ENCODE results near the gene CLDN34. TPM values are rescaled to one million over a fixed set of nuclear protein-coding genes. Genes with fewer than 3 reads are reported as not detected.

Gene CLDN34
- total RNA-seq, 1 experiment from 2014 or later: not detected

DNA sequence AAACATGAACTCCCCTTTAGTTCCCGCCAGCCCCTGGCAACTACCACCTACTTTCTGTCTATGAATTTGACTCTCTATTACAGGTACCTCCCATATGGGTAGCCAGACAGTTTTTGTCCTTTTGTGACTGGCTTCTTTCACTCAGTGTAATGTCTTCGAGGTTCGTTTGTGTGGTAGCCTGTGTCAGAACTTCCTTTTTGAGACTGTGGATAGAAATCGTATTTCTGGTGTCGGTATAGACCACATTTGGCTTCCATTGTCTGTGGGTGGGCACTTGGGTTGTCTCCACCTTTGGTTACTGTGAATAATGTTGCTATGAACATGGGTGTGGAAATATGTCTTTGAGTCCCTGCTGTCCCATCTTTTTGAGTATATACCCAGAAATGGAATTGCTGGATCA is 5.4 kb upstream of the CLDN34 start:
- Mint-ChIP-seq H3K27me3 (ENCODE audit: insufficient read depth, unreplicated experiment) (peaks cover 39% of the 10 kb centered on the region), H3K36me3 (ENCODE audit: insufficient read depth, unreplicated experiment) (no peaks in the 10 kb centered on the region), H3K4me3 (ENCODE audit: unreplicated experiment) (no peak overlapping the region), H3K9me3 (ENCODE audit: unreplicated experiment) (peaks cover 7% of the 10 kb centered on the region), H3K4me1 (ENCODE audit: insufficient read depth, unreplicated experiment) (no peaks in the 10 kb centered on the region), H3K27ac (ENCODE audit: low read depth, unreplicated experiment) (no peak overlapping the region)
- no peak for DNase-seq (ENCODE audit: unreplicated experiment)
- TF ChIP-seq, protein P1, sequence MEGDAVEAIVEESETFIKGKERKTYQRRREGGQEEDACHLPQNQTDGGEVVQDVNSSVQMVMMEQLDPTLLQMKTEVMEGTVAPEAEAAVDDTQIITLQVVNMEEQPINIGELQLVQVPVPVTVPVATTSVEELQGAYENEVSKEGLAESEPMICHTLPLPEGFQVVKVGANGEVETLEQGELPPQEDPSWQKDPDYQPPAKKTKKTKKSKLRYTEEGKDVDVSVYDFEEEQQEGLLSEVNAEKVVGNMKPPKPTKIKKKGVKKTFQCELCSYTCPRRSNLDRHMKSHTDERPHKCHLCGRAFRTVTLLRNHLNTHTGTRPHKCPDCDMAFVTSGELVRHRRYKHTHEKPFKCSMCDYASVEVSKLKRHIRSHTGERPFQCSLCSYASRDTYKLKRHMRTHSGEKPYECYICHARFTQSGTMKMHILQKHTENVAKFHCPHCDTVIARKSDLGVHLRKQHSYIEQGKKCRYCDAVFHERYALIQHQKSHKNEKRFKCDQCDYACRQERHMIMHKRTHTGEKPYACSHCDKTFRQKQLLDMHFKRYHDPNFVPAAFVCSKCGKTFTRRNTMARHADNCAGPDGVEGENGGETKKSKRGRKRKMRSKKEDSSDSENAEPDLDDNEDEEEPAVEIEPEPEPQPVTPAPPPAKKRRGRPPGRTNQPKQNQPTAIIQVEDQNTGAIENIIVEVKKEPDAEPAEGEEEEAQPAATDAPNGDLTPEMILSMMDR (IDR thresholded peaks at IDR 0.05; ENCODE audit: unreplicated experiment): no peak
- intact Hi-C loops (cut with micrococcal nuclease): no loop called here
- ChIA-PET CTCF (no interaction called here), POLR2A (no interaction called here)
- BruUV-seq (replicated peaks): no TSS peak

DNA sequence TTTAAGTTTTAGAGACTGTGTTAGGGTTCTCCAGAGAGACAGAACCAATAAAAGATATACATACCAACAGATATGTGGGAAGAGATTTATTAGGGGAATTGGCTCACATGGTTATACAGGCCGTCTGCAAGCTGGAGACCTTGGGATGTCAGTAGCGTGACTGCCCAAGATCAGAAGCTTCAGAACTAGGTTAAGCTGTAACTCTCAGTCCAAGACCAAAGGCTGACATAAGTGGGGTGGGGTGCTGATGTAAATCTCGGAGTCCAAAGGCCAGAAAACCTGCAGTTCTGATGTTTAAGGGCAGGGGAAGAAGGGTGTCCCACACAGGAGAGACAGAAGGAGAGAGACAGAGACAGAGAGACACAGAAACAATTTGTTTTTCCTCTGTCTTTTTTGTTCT is 10.5 kb downstream of the CLDN34 start:
- ChIA-PET CTCF (interaction anchor here (0.9 kb wide), 1 partner anchor 10 kb away, joined by 3 read pairs; no protein-coding TSS in a partner anchor), POLR2A (no interaction called here)
- H3K9me3 Mint-ChIP-seq (ENCODE audit: unreplicated experiment): no peaks in the 10 kb centered on the region
- H3K4me1 Mint-ChIP-seq (ENCODE audit: insufficient read depth, unreplicated experiment): no peaks in the 10 kb centered on the region
- no peaks in the 10 kb centered on the region for H3K36me3 Mint-ChIP-seq (ENCODE audit: insufficient read depth, unreplicated experiment)
- BruUV-seq (replicated peaks): no TSS peak
- no peak overlapping the region for H3K4me3 Mint-ChIP-seq (ENCODE audit: unreplicated experiment)
- H3K27ac Mint-ChIP-seq (ENCODE audit: low read depth, unreplicated experiment): no peak overlapping the region
- intact Hi-C loops (cut with micrococcal nuclease): no loop called here
- TF ChIP-seq, protein P1 (IDR thresholded peaks at IDR 0.05; ENCODE audit: unreplicated experiment): no peak
- H3K27me3 Mint-ChIP-seq (ENCODE audit: insufficient read depth, unreplicated experiment): no peaks in the 10 kb centered on the region
- DNase-seq (ENCODE audit: unreplicated experiment): no peak

DNA sequence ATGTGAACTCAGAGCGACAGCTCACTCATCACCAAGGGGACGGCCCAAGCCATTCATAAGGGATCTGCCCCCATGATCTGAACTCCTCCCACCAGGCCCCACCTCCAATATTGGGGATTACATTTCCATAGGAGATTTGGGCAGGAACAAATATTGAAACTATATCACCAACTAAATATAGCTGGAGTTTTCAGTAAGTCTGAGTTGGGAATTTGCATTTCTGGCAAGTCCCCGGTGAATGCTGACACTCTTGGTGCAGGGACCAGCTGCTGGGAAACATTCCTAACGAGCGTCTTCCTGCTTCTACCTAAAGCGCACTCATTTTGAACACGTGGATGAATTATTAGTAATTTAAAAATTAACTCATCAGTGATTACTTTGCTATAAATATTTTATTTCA is 13.2 kb downstream of the CLDN34 start:
- H3K36me3 Mint-ChIP-seq (ENCODE audit: insufficient read depth, unreplicated experiment): no peaks in the 10 kb centered on the region
- intact Hi-C loops (cut with micrococcal nuclease): loop anchor here (10.0 kb wide), 2 partner anchors 1166 to 1236 kb away; no protein-coding TSS in a partner anchor
- no peak overlapping the region for H3K4me3 Mint-ChIP-seq (ENCODE audit: unreplicated experiment)
- H3K27me3 Mint-ChIP-seq (ENCODE audit: insufficient read depth, unreplicated experiment): peaks cover 9% of the 10 kb centered on the region
- no peak overlapping the region for H3K27ac Mint-ChIP-seq (ENCODE audit: low read depth, unreplicated experiment)
- no peaks in the 10 kb centered on the region for H3K9me3 Mint-ChIP-seq (ENCODE audit: unreplicated experiment)
- ChIA-PET CTCF (interaction anchor here (0.8 to 2.2 kb wide), 4 partner anchors 8 to 139 kb away, joined by 3 to 9 read pairs (median 5); no protein-coding TSS in a partner anchor), POLR2A (no interaction called here)
- H3K4me1 Mint-ChIP-seq (ENCODE audit: insufficient read depth, unreplicated experiment): no peaks in the 10 kb centered on the region
- BruUV-seq (replicated peaks): no TSS peak
- TF ChIP-seq, protein P1 (IDR thresholded peaks at IDR 0.05; ENCODE audit: unreplicated experiment): no peak
- no peak for DNase-seq (ENCODE audit: unreplicated experiment)

DNA sequence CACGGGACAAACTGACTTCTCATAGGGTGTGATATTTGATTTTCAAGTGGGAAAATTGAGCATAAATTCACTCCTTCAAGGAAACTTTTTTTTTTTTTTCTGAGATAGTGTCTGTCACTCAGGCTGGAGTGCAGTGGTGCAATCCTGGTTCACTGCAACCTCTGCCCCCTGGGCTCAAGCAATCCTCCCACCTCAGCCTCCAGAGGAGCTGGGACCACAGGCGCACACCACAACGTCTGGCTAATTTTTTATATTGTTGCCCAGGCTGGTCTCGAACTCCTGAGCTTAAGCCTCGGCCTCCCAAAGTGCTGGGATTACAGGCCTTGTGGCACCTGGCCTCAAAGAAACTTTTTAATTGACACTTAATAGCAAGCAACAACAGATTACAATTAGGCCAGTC is 13.8 kb downstream of the CLDN34 start:
- no peak overlapping the region for H3K27ac Mint-ChIP-seq (ENCODE audit: low read depth, unreplicated experiment)
- TF ChIP-seq, protein P1 (IDR thresholded peaks at IDR 0.05; ENCODE audit: unreplicated experiment): no peak
- ChIA-PET CTCF (interaction anchor here (0.5 to 2.8 kb wide), 4 partner anchors 14 to 139 kb away, joined by 4 to 17 read pairs (median 6); no protein-coding TSS in a partner anchor), POLR2A (no interaction called here)
- H3K27me3 Mint-ChIP-seq (ENCODE audit: insufficient read depth, unreplicated experiment): peaks cover 11% of the 10 kb centered on the region
- no peak overlapping the region for H3K4me3 Mint-ChIP-seq (ENCODE audit: unreplicated experiment)
- no peak for DNase-seq (ENCODE audit: unreplicated experiment)
- H3K9me3 Mint-ChIP-seq (ENCODE audit: unreplicated experiment): no peaks in the 10 kb centered on the region
- H3K4me1 Mint-ChIP-seq (ENCODE audit: insufficient read depth, unreplicated experiment): no peaks in the 10 kb centered on the region
- intact Hi-C loops (cut with micrococcal nuclease): loop anchor here (10.0 kb wide), 2 partner anchors 1166 to 1236 kb away; no protein-coding TSS in a partner anchor
- H3K36me3 Mint-ChIP-seq (ENCODE audit: insufficient read depth, unreplicated experiment): no peaks in the 10 kb centered on the region
- no TSS peak for BruUV-seq (replicated peaks)

All from MCF 10A (cell line).